Panc1 (cell line): ENCODE data around the gene LRTM1. TPM values are rescaled to one million over a fixed set of nuclear protein-coding genes. Genes with fewer than 3 reads are reported as not detected.

Experiments used
- ATAC-seq: fragments of 200-7000 bp; cut with Tn5 transposase; 2 replicates; pipeline ENCODE4 v1.9.1; 2020; ENCODE audit warnings: mild to moderate bottlenecking, moderate library complexity
- BruUV-seq: library from RNA; stranded (reverse); fragments of 400-500 nt; replicated peaks from 2 replicates; lab custom pipeline; 2021; lab: Mats Ljungman, UMichigan
- CTCF ChIA-PET: fragments of 300-600 bp; sonication (Branson Sonifier 250); formaldehyde crosslinking; loops from one replicate; lab custom pipeline; 2022; ENCODE audit warnings: antibody characterized with exemption; lab: Charles Lee
- POLR2A ChIA-PET: fragments of 300-600 bp; sonication (Branson Sonifier 250); formaldehyde crosslinking; loops from one replicate; lab custom pipeline; 2022; ENCODE audit warnings: antibody characterized with exemption; lab: Charles Lee
- DNase-seq: peaks from one replicate; pipeline ENCODE4 v3.0.0-alpha.2; 2010; ENCODE audit warnings: low read depth, low spot score
- H3K27ac ChIP-seq: 2 replicates; pipeline ENCODE4 v1.5.1; 2011; ENCODE audit warnings: mild to moderate bottlenecking, low read length, inconsistent platforms
- H3K27me3 ChIP-seq: fragments of 200-500 bp; sonication (Bioruptor generic); 2 replicates; pipeline ENCODE4 v1.6.0; 2014; ENCODE audit warnings: low read length, inconsistent platforms; ENCODE audit not compliant: control insufficient read depth, insufficient read depth
- H3K36me3 ChIP-seq: fragments of 200-500 bp; sonication (Bioruptor generic); 2 replicates; pipeline ENCODE4 v1.5.1; 2014; ENCODE audit warnings: inconsistent platforms, mild to moderate bottlenecking, low read length, moderate library complexity; ENCODE audit not compliant: control insufficient read depth, insufficient read depth
- H3K4me1 ChIP-seq: 2 replicates; pipeline ENCODE4 v1.5.1; 2011; ENCODE audit warnings: inconsistent platforms, mild to moderate bottlenecking, low read length, moderate library complexity; ENCODE audit not compliant: control insufficient read depth, insufficient read depth
- H3K4me3 ChIP-seq, 2 experiments: 2 replicates each; pipeline ENCODE4 v1.5.1; 2011 to 2012; ENCODE audit warnings: low read depth in 2 of 2, low read length in 2 of 2, mild to moderate bottlenecking in 2 of 2, inconsistent platforms in 1 of 2, moderate library complexity in 1 of 2
- H3K9me3 ChIP-seq: fragments of 200-500 bp; sonication (Bioruptor generic); 2 replicates; pipeline ENCODE4 v1.5.1; 2014; ENCODE audit warnings: low read depth, mild to moderate bottlenecking, inconsistent platforms, low read length, moderate library complexity; ENCODE audit not compliant: control insufficient read depth, insufficient read depth
- CTCF ChIP-seq: fragments of 450-650 bp; IDR thresholded peaks from 2 replicates; pipeline ENCODE4 v1.5.1; 2017; ENCODE audit warnings: mild to moderate bottlenecking
- POLR2AphosphoS5 ChIP-seq: IDR thresholded peaks from 2 replicates; pipeline ENCODE4 v1.6.1; 2012; ENCODE audit warnings: mild to moderate bottlenecking, low read depth, low read length, moderate library complexity
- REST ChIP-seq, 2 experiments: IDR thresholded peaks; 2 replicates each; pipeline ENCODE4 v1.6.1; 2011 to 2012; ENCODE audit warnings: low read depth in 2 of 2, control low read depth in 1 of 2, low read length in 1 of 2, mild to moderate bottlenecking in 1 of 2, moderate library complexity in 1 of 2; ENCODE audit not compliant: insufficient read depth in 1 of 2
- SIN3A ChIP-seq: IDR thresholded peaks from 2 replicates; pipeline ENCODE4 v1.6.1; 2012; ENCODE audit warnings: low read depth, mild to moderate bottlenecking, low read length, moderate library complexity, borderline replicate concordance; ENCODE audit not compliant: insufficient read depth
- TCF7L2 ChIP-seq: IDR thresholded peaks from 2 replicates; pipeline ENCODE4 v1.6.1; 2011; ENCODE audit warnings: mild to moderate bottlenecking, low read depth, low read length, inconsistent platforms
- in situ Hi-C: cut with HindIII; loops from 2 replicates; pipeline ENCODE4 v1.10.0; 2016; ENCODE audit warnings: low sequenced_read_pairs, low pct_unique_long_range_greater_than_20kb
- intact Hi-C: fragments of 100-400 bp; cut with micrococcal nuclease; formaldehyde crosslinking; loops from one replicate; pipeline ENCODE4 v1.10.0; 2022; ENCODE audit not compliant: unreplicated experiment
- total RNA-seq: library from RNA; stranded (reverse); gene quantifications from one replicate; pipeline ENCODE4 v1.2.1, GENCODE V29; 2021; ENCODE audit not compliant: unreplicated experiment

The LRTM1 gene
- total RNA-seq, 1 experiment from 2014 or later = not detected

GRCh38 chr3:54888873-54889272, 39.0 kb downstream of the LRTM1 start:
- DNase-seq (no peak), ATAC-seq (no peak)
- H3K9me3 ChIP-seq = no peaks in the 10 kb centered on the region
- H3K4me1 ChIP-seq = peaks cover 15% of the 10 kb centered on the region
- TF ChIP-seq TCF7L2 = no peak
- TF ChIP-seq SIN3A = no peak
- TF ChIP-seq CTCF = no peak
- TF ChIP-seq REST (IDR thresholded peaks at IDR 0.05; ENCODE audit: insufficient read depth in 1 of 2, low read depth in 2 of 2, low read length in 1 of 2) = no peak
- no peak for TF ChIP-seq POLR2AphosphoS5
- peak overlapping the region; percentile 65; the same call in 1 of the 2 replicates for H3K27ac ChIP-seq
- in situ Hi-C loops = no loop called here
- no peak overlapping the region for H3K4me3 ChIP-seq
- H3K27me3 ChIP-seq = no peaks in the 10 kb centered on the region
- ChIA-PET POLR2A (no interaction called here), CTCF (no interaction called here)
- no peaks in the 10 kb centered on the region for H3K36me3 ChIP-seq
- no TSS peak for BruUV-seq
- intact Hi-C loops = no loop called here

- DNase-seq (no peak), ATAC-seq (no peak)
- Histone ChIP-seq H3K4me3 (no peak overlapping the region), H3K36me3 (no peaks in the 10 kb centered on the region), H3K4me1 (peaks cover 15% of the 10 kb centered on the region), H3K27me3 (no peaks in the 10 kb centered on the region), H3K9me3 (no peaks in the 10 kb centered on the region), H3K27ac (no peak overlapping the region; the same call in 1 of the 2 replicates)
- TF ChIP-seq REST (IDR thresholded peaks at IDR 0.05; ENCODE audit: insufficient read depth in 1 of 2, low read depth in 2 of 2, low read length in 1 of 2) = no peak
- CTCF ChIA-PET = no interaction called here
- no TSS peak for BruUV-seq
- POLR2A ChIA-PET = no interaction called here
- in situ Hi-C loops (no loop called here), intact Hi-C loops (no loop called here)
These were observed 39.7 kb downstream of the LRTM1 start for GRCh38 chr3:54888162-54888561.
